Endothelial cell of umbilical vein (primary cell): ENCODE results near the gene OR10K1. TPM values are rescaled to one million over a fixed set of nuclear protein-coding genes. Genes with fewer than 3 reads are reported as not detected.

Experiments used
- BruUV-seq: library from RNA; stranded (reverse); fragments of 400-500 nt; replicated peaks from 2 replicates; lab custom pipeline; 2021; lab: Mats Ljungman, UMichigan
- CTCF ChIA-PET: fragments of 300-600, 350-600 bp; sonication (Branson Sonifier 250); formaldehyde crosslinking; loops from one replicate; lab custom pipeline; 2021; ENCODE audit warnings: antibody characterized with exemption, inconsistent platforms; lab: Charles Lee
- POLR2A ChIA-PET: fragments of 300-600, 350-600 bp; sonication (Branson Sonifier 250); formaldehyde crosslinking; loops from one replicate; lab custom pipeline; 2021; ENCODE audit warnings: antibody characterized with exemption, inconsistent platforms; lab: Charles Lee
- DNase-seq: peaks from one replicate; pipeline ENCODE4 v3.0.0-alpha.2; 2011; ENCODE audit warnings: low read depth, low spot score
- FAIRE-seq: peaks from 2 replicates; lab custom pipeline; 2011; peaks lifted over from hg19 to GRCh38; lab: Jason Lieb, UNC
- H2AFZ ChIP-seq: 2 replicates; pipeline ENCODE4 v1.6.0; 2012; ENCODE audit warnings: low read depth, low read length, control low read depth, inconsistent platforms
- H3K27ac ChIP-seq: 2 replicates; pipeline ENCODE4 v1.5.1; 2011; ENCODE audit warnings: low read depth, mild to moderate bottlenecking, control low read depth, low read length, moderate library complexity; ENCODE audit not compliant: insufficient read depth
- H3K27me3 ChIP-seq, 2 experiments: 2 replicates each; pipeline versions ENCODE4 v1.6.0 to v1.6.1; 2011; ENCODE audit warnings: low read length in 2 of 2, mixed read lengths in 1 of 2; ENCODE audit not compliant: control insufficient read depth in 2 of 2, insufficient read depth in 2 of 2
- H3K36me3 ChIP-seq, 2 experiments: 2 replicates in 1 of 2; 3 replicates in 1 of 2; pipeline ENCODE4 v1.5.1; 2011; ENCODE audit warnings: low read length in 2 of 2, mild to moderate bottlenecking in 1 of 2, moderate library complexity in 1 of 2; ENCODE audit not compliant: control insufficient read depth in 2 of 2, insufficient read depth in 2 of 2; ENCODE audit errors: extremely low read depth in 1 of 2
- H3K4me1 ChIP-seq: 3 replicates; pipeline ENCODE4 v1.5.1; 2011; ENCODE audit warnings: mild to moderate bottlenecking, low read length; ENCODE audit not compliant: control insufficient read depth, insufficient read depth; ENCODE audit errors: extremely low read depth
- H3K4me2 ChIP-seq: 2 replicates; pipeline ENCODE4 v1.6.1; 2011; ENCODE audit warnings: low read length, control low read depth, mixed read lengths; ENCODE audit not compliant: insufficient read depth
- H3K4me3 ChIP-seq, 3 experiments: fragments of 200-600 bp in 1 of 3; sonication (generic), shearing (Covaris generic) in 1 of 3; replicated peaks in 1 of 3; 2 replicates each; pipeline ENCODE4 v1.5.1; 2011 to 2016; ENCODE audit warnings: control low read depth in 3 of 3, low read length in 3 of 3, mild to moderate bottlenecking in 2 of 3, inconsistent platforms in 1 of 3, low read depth in 1 of 3, moderate library complexity in 1 of 3; ENCODE audit not compliant: insufficient read depth in 1 of 3
- H3K79me2 ChIP-seq: 2 replicates; pipeline ENCODE4 v1.6.0; 2012; ENCODE audit warnings: low read length, inconsistent platforms; ENCODE audit not compliant: control insufficient read depth, insufficient read depth
- H3K9ac ChIP-seq: replicated peaks from 2 replicates; pipeline ENCODE3; 2011; ENCODE audit warnings: low read length, control low read depth; ENCODE audit not compliant: insufficient read depth; ENCODE audit errors: extremely low read depth
- H3K9me1 ChIP-seq: replicated peaks from 3 replicates; pipeline ENCODE4 v1.6.0; 2011; ENCODE audit warnings: mild to moderate bottlenecking, low read length; ENCODE audit not compliant: control insufficient read depth, insufficient read depth; ENCODE audit errors: extremely low read depth
- H3K9me3 ChIP-seq: replicated peaks from 2 replicates; pipeline ENCODE4 v1.5.1; 2012; ENCODE audit warnings: low read length, inconsistent platforms; ENCODE audit not compliant: control insufficient read depth, insufficient read depth
- H4K20me1 ChIP-seq: replicated peaks from 2 replicates; pipeline ENCODE3; 2011; ENCODE audit warnings: mild to moderate bottlenecking, low read length; ENCODE audit not compliant: control insufficient read depth, insufficient read depth; ENCODE audit errors: extremely low read depth
- CTCF ChIP-seq, 2 donors: IDR thresholded peaks; 1 replicate in 1 of 2; 2 replicates in 1 of 2; pipeline ENCODE4 v1.5.1; 2011; ENCODE audit warnings: low read length in 2 of 2, mild to moderate bottlenecking in 2 of 2, moderate library complexity in 2 of 2, control low read depth in 1 of 2, inconsistent platforms in 1 of 2, low read depth in 1 of 2; ENCODE audit not compliant: insufficient read depth in 1 of 2; ENCODE audit errors: extremely low read depth in 1 of 2
- EZH2 ChIP-seq: IDR thresholded peaks from 2 replicates; pipeline ENCODE4 v1.6.1; 2012; ENCODE audit warnings: borderline replicate concordance, low read depth, mild to moderate bottlenecking, moderate library complexity, low read length, inconsistent platforms; ENCODE audit not compliant: severe bottlenecking
- FOS ChIP-seq: IDR thresholded peaks from 2 replicates; pipeline ENCODE4 v1.6.1; 2011; ENCODE audit warnings: mild to moderate bottlenecking, low read length, moderate library complexity, borderline replicate concordance; ENCODE audit not compliant: insufficient read depth
- GATA2 ChIP-seq: IDR thresholded peaks from 2 replicates; pipeline ENCODE4 v1.7.0; 2011; ENCODE audit warnings: low read depth, mild to moderate bottlenecking, moderate library complexity, mixed read lengths, low read length; ENCODE audit not compliant: insufficient read length, insufficient read depth
- JUN ChIP-seq: IDR thresholded peaks from 2 replicates; pipeline ENCODE4 v1.6.1; 2011; ENCODE audit warnings: borderline replicate concordance, low read depth; ENCODE audit not compliant: insufficient read length, insufficient read depth
- MAX ChIP-seq: IDR thresholded peaks from 2 replicates; pipeline ENCODE4 v1.6.1; 2011; ENCODE audit not compliant: insufficient read depth, insufficient read length
- MYC ChIP-seq: IDR thresholded peaks from one replicate; pipeline ENCODE4 v1.6.1; 2011; ENCODE audit warnings: mild to moderate bottlenecking, low read depth, low read length
- POLR2A ChIP-seq: IDR thresholded peaks from 2 replicates; pipeline ENCODE4 v1.6.1; 2012; ENCODE audit warnings: low read depth, mild to moderate bottlenecking, control low read depth, low read length
- POLR2AphosphoS5 ChIP-seq: IDR thresholded peaks from 2 replicates; pipeline ENCODE4 v1.6.1; 2012; ENCODE audit warnings: low read depth, mild to moderate bottlenecking, control low read depth, low read length, moderate library complexity; ENCODE audit not compliant: insufficient read depth
- dilution Hi-C: fragments of 300-500 bp; cut with MboI; formaldehyde crosslinking; loops from one replicate; pipeline ENCODE4 v1.15.0; 2019; ENCODE audit warnings: low sequenced_read_pairs; ENCODE audit not compliant: extremely low pct_ligation_motif_present
- intact Hi-C: fragments of 100-400 bp; cut with micrococcal nuclease; formaldehyde crosslinking; loops from one replicate; pipeline ENCODE4 v1.10.0; 2022
- polyA plus RNA-seq, 4 experiments: library from polyadenylated mRNA; depleted of rRNA in 3 of 4; stranded (reverse) in 3 of 4; unstranded in 1 of 4; fragments of >200 nt; gene quantifications; 2 replicates each; pipeline versions ENCODE4 v1.2.1 to v1.2.3, GENCODE V29; 2011 to 2012; ENCODE audit warnings: missing spikeins in 1 of 4
- total RNA-seq: library from RNA; stranded (reverse); gene quantifications from 2 replicates; pipeline ENCODE4 v1.2.3, GENCODE V29; 2021

OR10K1 gene
- total and polyA plus RNA-seq, 2 donors (not counting 3 experiments of a cell fraction or from before 2014, with no cell fraction given) = not detected

GRCh38 chr1:158509471-158510156, 48.0 kb downstream of the OR10K1 start:
- POLR2A ChIA-PET = no interaction called here
- Histone ChIP-seq H4K20me1 (no peaks in the 10 kb centered on the region), H3K9me1 (no peaks in the 10 kb centered on the region), H3K27ac (no peak overlapping the region), H3K4me1 (no peaks in the 10 kb centered on the region), H2AFZ (no peak overlapping the region), H3K79me2 (no peaks in the 10 kb centered on the region), H3K9ac (no peak overlapping the region), H3K27me3 (peaks cover 0 to 1% of the 10 kb centered on the region in 2 experiments), H3K4me3 (no peak overlapping the region), H3K4me2 (no peak overlapping the region), H3K9me3 (no peaks in the 10 kb centered on the region), H3K36me3 (no peaks in the 10 kb centered on the region)
- dilution Hi-C loops (no loop called here), intact Hi-C loops (loop anchor here (2.0 kb wide), 1 partner anchor 149 kb away; no protein-coding TSS in a partner anchor)
- no TSS peak for BruUV-seq
- DNase-seq (no peak), FAIRE-seq (no peak)
- CTCF ChIA-PET = no interaction called here
- TF ChIP-seq JUN (no peak), MYC (no peak), MAX (no peak), CTCF (IDR thresholded peaks at IDR 0.05; ENCODE audit: extremely low read depth in 1 of 2, insufficient read depth in 1 of 2, low read depth in 1 of 2, low read length in 2 of 2) (no peak), POLR2A (no peak), POLR2AphosphoS5 (no peak), GATA2 (no peak), EZH2 (no peak), FOS (no peak)
